OCI-LY7 (cell line): Measurements from ENCODE around the gene PRSS27. TPM values are rescaled to one million over a fixed set of nuclear protein-coding genes. Genes with fewer than 3 reads are reported as not detected.

Source experiments
- BruUV-seq: library from RNA; stranded (reverse); fragments of 400-500 nt; replicated peaks from 2 replicates; lab custom pipeline; 2021; lab: Mats Ljungman, UMichigan
- CTCF ChIA-PET: fragments of 300-600 bp; sonication (Branson Sonifier 250); formaldehyde crosslinking; loops from one replicate; lab custom pipeline; 2022; ENCODE audit warnings: antibody characterized with exemption; ENCODE audit not compliant: unreplicated experiment; lab: Charles Lee
- POLR2A ChIA-PET: fragments of 300-600 bp; sonication (Branson Sonifier 250); formaldehyde crosslinking; loops from one replicate; lab custom pipeline; 2022; ENCODE audit warnings: antibody characterized with exemption; lab: Charles Lee
- DNase-seq: peaks from one replicate; pipeline ENCODE4 v3.0.0-alpha.2; 2015; ENCODE audit warnings: low spot score
- H2AFZ ChIP-seq: fragments of 200-600 bp; sonication (generic), shearing (Covaris generic); 2 replicates; pipeline ENCODE4 v1.6.1; 2014; ENCODE audit warnings: mild to moderate bottlenecking, antibody characterized with exemption, low read length, moderate library complexity
- H3K27ac ChIP-seq: fragments of 200-600 bp; sonication (generic); 2 replicates; pipeline ENCODE4 v1.5.1; 2014; ENCODE audit warnings: mixed run types, low read depth, mild to moderate bottlenecking, moderate library complexity, low read length, inconsistent platforms; ENCODE audit not compliant: poor library complexity, severe bottlenecking
- H3K36me3 ChIP-seq: fragments of 200-600 bp; sonication (generic); 2 replicates; pipeline ENCODE4 v1.6.1; 2014; ENCODE audit warnings: mild to moderate bottlenecking, antibody characterized with exemption, low read length, moderate library complexity, mixed read lengths; ENCODE audit not compliant: insufficient read depth
- H3K4me1 ChIP-seq: fragments of 200-600 bp; sonication (generic); 2 replicates; pipeline ENCODE4 v1.5.1; 2014; ENCODE audit warnings: mild to moderate bottlenecking, low read length; ENCODE audit not compliant: insufficient read depth, poor library complexity, severe bottlenecking
- H3K4me2 ChIP-seq: fragments of 200-600 bp; sonication (generic); 2 replicates; pipeline ENCODE4 v1.6.1; 2014; ENCODE audit warnings: mild to moderate bottlenecking, low read length
- H3K4me3 ChIP-seq: fragments of 200-600 bp; sonication (generic); 2 replicates; pipeline ENCODE4 v1.5.1; 2014; ENCODE audit warnings: mild to moderate bottlenecking, low read depth, low read length; ENCODE audit not compliant: poor library complexity, severe bottlenecking
- H3K79me2 ChIP-seq: fragments of 200-600 bp; sonication (generic); 2 replicates; pipeline ENCODE4 v1.6.1; 2016; ENCODE audit warnings: low read depth, mild to moderate bottlenecking, low read length, moderate library complexity, mixed read lengths; ENCODE audit not compliant: insufficient read depth
- H3K9me2 ChIP-seq: fragments of 200-600 bp; sonication (generic); 2 replicates; pipeline ENCODE4 v1.6.1; 2016; ENCODE audit warnings: mild to moderate bottlenecking, low read length, mixed read lengths; ENCODE audit not compliant: insufficient read depth
- H3K9me3 ChIP-seq: fragments of 200-600 bp; sonication (generic); 2 replicates; pipeline ENCODE4 v1.6.1; 2014; ENCODE audit warnings: mild to moderate bottlenecking, mixed run types, low read length, mixed read lengths
- H4K20me1 ChIP-seq: fragments of 200-600 bp; sonication (generic); 2 replicates; pipeline ENCODE4 v1.6.1; 2014; ENCODE audit warnings: mild to moderate bottlenecking, antibody characterized with exemption, low read length, moderate library complexity, mixed read lengths; ENCODE audit not compliant: insufficient read depth
- CTCF ChIP-seq: fragments of 200-600 bp; sonication (generic); conservative IDR thresholded peaks from 2 replicates; pipeline ENCODE4 v1.5.1; 2014; ENCODE audit warnings: mild to moderate bottlenecking, antibody characterized with exemption, low read length, moderate library complexity, mixed read lengths
- EZH2phosphoT487 ChIP-seq: fragments of 200-600 bp; sonication (generic); IDR thresholded peaks from 2 replicates; pipeline ENCODE4 v1.6.1; 2018; ENCODE audit warnings: low read depth, borderline replicate concordance, mild to moderate bottlenecking, mixed run types, antibody characterized with exemption, low read length, moderate library complexity, mixed read lengths
- intact Hi-C: fragments of 100-400 bp; cut with micrococcal nuclease; formaldehyde crosslinking; loops from one replicate; pipeline ENCODE4 v1.10.0; 2022; ENCODE audit not compliant: unreplicated experiment
- total RNA-seq, 2 experiments: library from RNA; depleted of rRNA in 1 of 2; stranded (reverse); fragments of >200 nt in 1 of 2; shearing (Covaris generic) in 1 of 2; gene quantifications; 2 replicates each; pipeline ENCODE4 v1.2.3, GENCODE V29; 2014 to 2022

The PRSS27 gene
- total RNA-seq, 2 experiments from 2014 or later: 2.7 to 7.7 TPM

- TF ChIP-seq EZH2phosphoT487 (no peak), CTCF (no peak)
- no peaks in the 10 kb centered on the region for H3K9me3 ChIP-seq
- no peak for DNase-seq
- H4K20me1 ChIP-seq: no peaks in the 10 kb centered on the region
- no peak overlapping the region for H3K4me2 ChIP-seq
- peaks cover 30% of the 10 kb centered on the region for H3K36me3 ChIP-seq
- POLR2A ChIA-PET: no interaction called here
- no peaks in the 10 kb centered on the region for H3K79me2 ChIP-seq
- H3K9me2 ChIP-seq: no peaks in the 10 kb centered on the region
- CTCF ChIA-PET: no interaction called here
- H2AFZ ChIP-seq: no peak overlapping the region
- H3K4me1 ChIP-seq: no peaks in the 10 kb centered on the region
- intact Hi-C loops: no loop called here
- BruUV-seq: no TSS peak
- no peak overlapping the region for H3K4me3 ChIP-seq
- H3K27ac ChIP-seq: no peak overlapping the region
These were observed 15.1 kb downstream of the PRSS27 start for GRCh38 chr16:2704983-2705275.

- Histone ChIP-seq H3K4me2 (no peak overlapping the region), H2AFZ (no peak overlapping the region), H3K9me2 (no peaks in the 10 kb centered on the region), H3K36me3 (peaks cover 36% of the 10 kb centered on the region), H3K4me1 (no peaks in the 10 kb centered on the region), H4K20me1 (no peaks in the 10 kb centered on the region), H3K4me3 (no peak overlapping the region), H3K27ac (no peak overlapping the region), H3K9me3 (no peaks in the 10 kb centered on the region), H3K79me2 (no peaks in the 10 kb centered on the region)
- no peak for DNase-seq
- POLR2A ChIA-PET: no interaction called here
- no peak for TF ChIP-seq EZH2phosphoT487
- TF ChIP-seq CTCF: no peak
- intact Hi-C loops: no loop called here
- BruUV-seq: no TSS peak
- CTCF ChIA-PET: no interaction called here
These were observed 15.7 kb downstream of the PRSS27 start for GRCh38 chr16:2704166-2704982.
